ENCODE results near the gene TAF15. TPM values are rescaled to one million over a fixed set of nuclear protein-coding genes. Genes with fewer than 3 reads are reported as not detected.

Gene TAF15
- polyA plus RNA-seq, 1 experiment: 27.4 TPM

- TF ChIP-seq CTCF (IDR thresholded peaks at IDR 0.05; ENCODE audit: insufficient read depth, low read depth, low read length): peak; percentile 71
- Histone ChIP-seq H3K36me3 (ENCODE audit: control insufficient read depth, insufficient read depth, low read length) (no peaks in the 10 kb centered on the region), H3K4me3 (ENCODE audit: low read depth, low read length) (no peak overlapping the region), H3K27me3 (ENCODE audit: control insufficient read depth, insufficient read depth, low read length) (peaks cover 15% of the 10 kb centered on the region)
- CTCF ChIA-PET: interaction anchor here (1.0 to 14.9 kb wide), 13 partner anchors 9 to 179 kb away, joined by 3 to 425 read pairs (median 12); partner anchors contain the start of genes MMP28 and TAF15
- no peak for DNase-seq (ENCODE audit: low read depth)
- POLR2A ChIA-PET: no interaction called here
Observed at GRCh38 chr17:35766903-35767510, 42.3 kb upstream of the TAF15 start.

- ChIA-PET CTCF (interaction anchor here (0.7 to 14.9 kb wide), 6 partner anchors 13 to 163 kb away, joined by 3 to 425 read pairs (median 6); partner anchors contain the start of gene TAF15), POLR2A (no interaction called here)
- TF ChIP-seq CTCF (IDR thresholded peaks at IDR 0.05; ENCODE audit: insufficient read depth, low read depth, low read length): no peak
Observed at GRCh38 chr17:35768797-35769196, 40.5 kb upstream of the TAF15 start.

GRCh38 chr17:35769895-35770486 lies 39.3 kb upstream of the TAF15 start:
- ChIA-PET POLR2A (no interaction called here), CTCF (interaction anchor here (1.0 to 14.9 kb wide), 10 partner anchors 9 to 158 kb away, joined by 3 to 425 read pairs (median 3); partner anchors contain the start of genes C17orf50 and TAF15)
- no peak overlapping the region for H3K4me3 ChIP-seq (ENCODE audit: low read depth, low read length)
- no peak for DNase-seq (ENCODE audit: low read depth)
- peaks cover 29% of the 10 kb centered on the region for H3K27me3 ChIP-seq (ENCODE audit: control insufficient read depth, insufficient read depth, low read length)
- TF ChIP-seq CTCF (IDR thresholded peaks at IDR 0.05; ENCODE audit: insufficient read depth, low read depth, low read length): 0 out of 2 replicates have a peak, but pooled peaks have one; percentile 6
- H3K36me3 ChIP-seq (ENCODE audit: control insufficient read depth, insufficient read depth, low read length): no peaks in the 10 kb centered on the region

More at GRCh38 chr17:35768797-35769196, 40.5 kb upstream of the TAF15 start:
- no peaks in the 10 kb centered on the region for H3K36me3 ChIP-seq (ENCODE audit: control insufficient read depth, insufficient read depth, low read length)
- no peak for DNase-seq (ENCODE audit: low read depth)
- H3K27me3 ChIP-seq (ENCODE audit: control insufficient read depth, insufficient read depth, low read length): peaks cover 21% of the 10 kb centered on the region
- no peak overlapping the region for H3K4me3 ChIP-seq (ENCODE audit: low read depth, low read length)

- CTCF ChIA-PET: interaction anchor here (11.0 to 14.9 kb wide), 2 partner anchors 8 to 36 kb away, joined by 115 to 425 read pairs; partner anchors contain the start of gene TAF15
- H3K4me3 ChIP-seq (ENCODE audit: low read depth, low read length): no peak overlapping the region
- TF ChIP-seq CTCF (IDR thresholded peaks at IDR 0.05; ENCODE audit: insufficient read depth, low read depth, low read length): no peak
- DNase-seq (ENCODE audit: low read depth): no peak
- peaks cover 33% of the 10 kb centered on the region for H3K27me3 ChIP-seq (ENCODE audit: control insufficient read depth, insufficient read depth, low read length)
- no peaks in the 10 kb centered on the region for H3K36me3 ChIP-seq (ENCODE audit: control insufficient read depth, insufficient read depth, low read length)
- POLR2A ChIA-PET: no interaction called here
Observed at GRCh38 chr17:35773129-35773528, 36.2 kb upstream of the TAF15 start.

- Histone ChIP-seq H3K27me3 (ENCODE audit: control insufficient read depth, insufficient read depth, low read length) (peaks cover 34% of the 10 kb centered on the region), H3K36me3 (ENCODE audit: control insufficient read depth, insufficient read depth, low read length) (no peaks in the 10 kb centered on the region), H3K4me3 (ENCODE audit: low read depth, low read length) (no peak overlapping the region)
- TF ChIP-seq CTCF (IDR thresholded peaks at IDR 0.05; ENCODE audit: insufficient read depth, low read depth, low read length): no peak
- CTCF ChIA-PET: interaction anchor here (0.9 to 11.0 kb wide), 3 partner anchors 9 to 34 kb away, joined by 3 to 115 read pairs (median 5); no protein-coding TSS in a partner anchor
- no peak for DNase-seq (ENCODE audit: low read depth)
- POLR2A ChIA-PET: no interaction called here
Observed at GRCh38 chr17:35773679-35774425, 35.4 kb upstream of the TAF15 start.

Measured in BJ (cell line).